GM12873 (cell line): ENCODE results near the gene KCNK4.

ENCODE experiments used
- CTCF ChIP-seq: IDR thresholded peaks from 2 replicates; pipeline ENCODE4 v1.5.1; 2012; ENCODE audit warnings: low read depth, mild to moderate bottlenecking, moderate library complexity, low read length, control low read depth; ENCODE audit not compliant: insufficient read depth; ENCODE audit errors: missing control alignments

KCNK4 gene

GRCh38 chr11:64339286-64339685 lies 48.2 kb downstream of the KCNK4 start:
- TF ChIP-seq CTCF = no peak

GRCh38 chr11:64339754-64340408 lies 48.8 kb downstream of the KCNK4 start, which contains the start of gene CCDC88B:
Gene CCDC88B, plus strand, starts transcription at chr11:64340204. Its CDS starts 63 bp downstream, at chr11:64340267.
- no peak for TF ChIP-seq CTCF

GRCh38 chr11:64340671-64341335 lies 49.7 kb downstream of the KCNK4 start:
- TF ChIP-seq CTCF = peak; percentile 27

- TF ChIP-seq CTCF = no peak
Measured at GRCh38 chr11:64341429-64341828, 50.3 kb downstream of the KCNK4 start.

- peak; percentile 39 for TF ChIP-seq CTCF
Measured at GRCh38 chr11:64341851-64342791, 51.0 kb downstream of the KCNK4 start.

GRCh38 chr11:64342869-64343745 lies 52.0 kb downstream of the KCNK4 start:
- TF ChIP-seq CTCF = no peak
